Natural killer cell treated with Interleukin-12 subunit alpha and Interleukin-12 subunit beta and Interleukin-15 and Interleukin-18, amount 100 ng/mL, for 72 hours (primary cell): ENCODE data around the gene STK11IP. TPM values are rescaled to one million over a fixed set of nuclear protein-coding genes. Genes with fewer than 3 reads are reported as not detected.
"Not testable (repeated sequence)": the region's sequence is repeated elsewhere in the genome, so short reads cannot be mapped to it uniquely, and the experiment has no call there.

Source experiments
- ATAC-seq, 2 donors: fragments of 150-1000 bp; cut with Tn5 transposase in 1 of 2; sonication (Bioruptor Pico), chemical (Tn5 transposase) in 1 of 2; 2 replicates each; pipeline ENCODE4 v1.10.0; 2021
- DNase-seq: peaks from one replicate; pipeline ENCODE4 v3.0.0; 2022; ENCODE audit warnings: low spot score
- H3K27ac Mint-ChIP-seq, 2 donors: 1 replicate in 1 of 2; 2 replicates in 1 of 2; pipeline ENCODE4 v1.8.0; 2022; ENCODE audit warnings: mixed read lengths in 2 of 2, mild to moderate bottlenecking in 1 of 2, moderate library complexity in 1 of 2
- H3K27me3 Mint-ChIP-seq, 2 donors: 1 replicate in 1 of 2; 2 replicates in 1 of 2; pipeline ENCODE4 v1.8.0; 2022; ENCODE audit warnings: mixed read lengths in 2 of 2
- H3K36me3 Mint-ChIP-seq: one replicate; pipeline ENCODE4 v1.8.0; 2022; ENCODE audit warnings: mixed read lengths
- H3K4me1 Mint-ChIP-seq, 2 donors: 1 replicate in 1 of 2; 2 replicates in 1 of 2; pipeline ENCODE4 v1.8.0; 2022; ENCODE audit warnings: low read depth in 2 of 2, mixed read lengths in 2 of 2, mild to moderate bottlenecking in 1 of 2
- H3K4me3 Mint-ChIP-seq: one replicate; pipeline ENCODE4 v1.8.0; 2022; ENCODE audit warnings: mixed read lengths
- H3K9me3 Mint-ChIP-seq: 2 replicates; pipeline ENCODE4 v1.8.0; 2022; ENCODE audit warnings: mixed read lengths
- total RNA-seq, 2 donors: library from RNA; stranded (reverse); gene quantifications; one replicate each; pipeline ENCODE4 v1.2.3, GENCODE V29; 2022

STK11IP gene
- total RNA-seq, 2 donors from 2014 or later: 27.7 to 50.7 TPM

DNA sequence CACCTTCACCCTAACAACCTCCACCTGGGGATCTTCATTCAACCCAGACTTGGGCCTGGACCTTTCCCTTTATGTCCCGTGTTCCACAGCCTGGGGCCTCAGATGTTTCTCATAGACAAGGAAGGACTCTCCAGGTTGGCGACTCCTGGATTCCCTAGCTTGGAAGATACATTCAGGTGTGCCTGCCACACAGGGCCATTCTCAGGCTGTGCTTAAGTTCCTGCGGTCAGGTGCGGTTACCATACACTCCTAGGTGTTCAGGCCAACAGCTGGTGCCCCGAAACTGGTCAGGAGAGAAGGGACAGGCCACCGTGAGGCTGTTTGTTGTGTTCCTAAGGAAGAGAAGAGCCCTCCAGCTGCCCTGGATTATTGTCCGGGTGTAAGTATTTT is 45.4 kb downstream of the STK11IP start:
- H3K4me1 Mint-ChIP-seq: peaks cover 5 to 12% of the 10 kb centered on the region in 2 donors

DNA sequence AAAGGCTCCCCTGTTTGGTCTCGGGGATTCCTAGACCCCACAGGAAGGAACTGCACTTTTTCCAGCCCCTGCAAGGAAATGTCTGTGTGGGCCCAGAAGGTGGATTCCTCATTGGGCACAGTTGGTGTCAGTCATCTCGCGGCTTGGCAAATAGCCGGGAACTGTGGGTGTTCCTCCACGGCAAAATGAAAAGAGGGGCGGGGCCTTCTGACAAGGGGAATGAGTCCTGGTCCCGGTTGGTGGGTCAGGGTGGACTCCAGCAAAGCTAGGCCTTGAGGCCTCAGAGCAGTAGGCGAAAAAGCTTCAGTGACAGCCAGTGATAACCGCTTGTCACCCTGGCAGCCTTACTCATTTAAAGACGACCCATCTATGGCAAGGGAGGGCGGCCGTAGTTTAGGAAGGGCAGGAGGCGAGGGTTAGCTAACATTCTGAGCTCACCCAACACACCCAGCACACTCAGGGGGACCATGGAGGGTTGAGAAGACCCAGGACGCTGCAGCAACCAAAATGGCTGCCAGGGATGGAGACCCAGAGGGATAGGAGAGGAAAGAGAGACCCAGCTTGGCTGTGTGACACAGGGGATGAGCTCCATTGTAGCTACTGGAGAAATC is 46.2 kb downstream of the STK11IP start:
- Mint-ChIP-seq H3K27ac (no peak overlapping the region), H3K27me3 (peaks cover 14 to 18% of the 10 kb centered on the region in 2 donors), H3K9me3 (no peaks in the 10 kb centered on the region), H3K36me3 (no peaks in the 10 kb centered on the region), H3K4me1 (peaks cover 5 to 8% of the 10 kb centered on the region in 2 donors), H3K4me3 (no peak overlapping the region)
- ATAC-seq: no peak
- DNase-seq: no peak

More for the DNA sequence above, 45.4 kb downstream of the STK11IP start:
- H3K36me3 Mint-ChIP-seq: no peaks in the 10 kb centered on the region
- H3K4me3 Mint-ChIP-seq: no peak overlapping the region
- no peaks in the 10 kb centered on the region for H3K9me3 Mint-ChIP-seq
- H3K27ac Mint-ChIP-seq: no peak overlapping the region
- peaks cover 10 to 16% of the 10 kb centered on the region in 2 donors for H3K27me3 Mint-ChIP-seq
- no peak for ATAC-seq
- no peak for DNase-seq

GRCh38 chr2:219644801-219645480 is 47.3 kb downstream of the STK11IP start:
- Mint-ChIP-seq H3K27ac (no peak overlapping the region), H3K27me3 (peaks cover 14 to 29% of the 10 kb centered on the region in 2 donors), H3K36me3 (no peaks in the 10 kb centered on the region), H3K4me3 (no peak overlapping the region), H3K9me3 (no peaks in the 10 kb centered on the region), H3K4me1 (peaks cover 5 to 6% of the 10 kb centered on the region in 2 donors)
- ATAC-seq (no peak), DNase-seq (no peak)

- DNase-seq (no peak), ATAC-seq (no peak)
- no peaks in the 10 kb centered on the region for H3K36me3 Mint-ChIP-seq
- H3K27me3 Mint-ChIP-seq: peaks cover 19 to 34% of the 10 kb centered on the region in 2 donors
- no peak overlapping the region for H3K4me3 Mint-ChIP-seq
- H3K4me1 Mint-ChIP-seq: peaks cover 5 to 6% of the 10 kb centered on the region in 2 donors
- no peaks in the 10 kb centered on the region for H3K9me3 Mint-ChIP-seq
- no peak overlapping the region for H3K27ac Mint-ChIP-seq
Observed at GRCh38 chr2:219645631-219646527, 48.2 kb downstream of the STK11IP start.

DNA sequence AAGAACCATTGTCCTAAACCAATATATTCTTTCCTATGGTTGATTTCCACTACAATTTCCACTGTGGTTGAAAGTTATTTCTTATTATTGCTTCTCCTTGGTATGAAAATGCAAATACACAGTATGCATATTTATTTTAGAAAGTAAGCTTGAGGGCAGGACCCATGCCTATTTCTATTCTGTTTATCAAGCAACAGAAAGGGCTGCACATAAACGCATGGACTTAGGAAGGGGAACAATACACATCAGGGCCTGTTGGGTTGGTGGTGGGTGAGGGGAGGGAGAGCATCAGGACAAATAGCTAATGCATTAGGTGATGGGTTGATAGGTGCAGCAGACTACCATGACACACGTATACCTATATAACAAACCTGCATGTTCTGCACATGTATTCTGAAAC is 50.5 kb downstream of the STK11IP start:
- Mint-ChIP-seq H3K36me3 (no peaks in the 10 kb centered on the region), H3K9me3 (no peaks in the 10 kb centered on the region), H3K27me3 (peaks cover 26 to 54% of the 10 kb centered on the region in 2 donors), H3K4me3 (no peak overlapping the region), H3K27ac (no peak overlapping the region), H3K4me1 (no peaks in the 10 kb centered on the region)
- ATAC-seq (no peak), DNase-seq (no peak)

GRCh38 chr2:219648963-219649362 is 51.3 kb downstream of the STK11IP start:
- peaks cover 32 to 61% of the 10 kb centered on the region in 2 donors for H3K27me3 Mint-ChIP-seq
- H3K27ac Mint-ChIP-seq: no peak overlapping the region
- DNase-seq (no peak), ATAC-seq (no peak)
- H3K36me3 Mint-ChIP-seq: no peaks in the 10 kb centered on the region
- no peaks in the 10 kb centered on the region for H3K9me3 Mint-ChIP-seq
- no peak overlapping the region for H3K4me3 Mint-ChIP-seq
- H3K4me1 Mint-ChIP-seq: no peaks in the 10 kb centered on the region

GRCh38 chr2:219650426-219651248 is 53.0 kb downstream of the STK11IP start:
- Mint-ChIP-seq H3K9me3 (no peaks in the 10 kb centered on the region), H3K36me3 (no peaks in the 10 kb centered on the region), H3K27me3 (peaks cover 36 to 66% of the 10 kb centered on the region in 2 donors), H3K4me3 (no peak overlapping the region), H3K4me1 (no peaks in the 10 kb centered on the region), H3K27ac (no peak overlapping the region)
- ATAC-seq: no peak
- DNase-seq: no peak

DNA sequence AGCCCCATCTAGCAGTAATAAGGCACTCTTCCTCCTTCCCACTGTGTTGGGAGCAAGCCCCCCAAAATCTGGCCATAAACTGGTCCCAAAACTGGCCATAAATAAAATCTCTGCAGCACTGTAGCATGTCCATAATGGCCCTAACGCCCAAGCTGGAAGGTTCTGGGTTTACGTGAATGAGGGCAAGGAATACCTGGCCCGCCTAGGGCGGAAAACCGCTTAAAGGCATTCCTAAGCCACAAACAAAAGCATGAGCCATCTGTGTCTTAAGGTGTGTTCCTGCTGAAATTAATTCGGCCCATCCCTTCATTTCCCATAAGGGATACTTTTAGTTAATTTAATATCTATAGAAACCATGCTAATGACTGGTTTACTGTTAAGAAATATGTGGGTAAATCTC is 54.0 kb downstream of the STK11IP start:
- not testable (repeated sequence) for H3K9me3 Mint-ChIP-seq, H3K36me3 Mint-ChIP-seq, DNase-seq, H3K4me1 Mint-ChIP-seq, H3K4me3 Mint-ChIP-seq, ATAC-seq, H3K27ac Mint-ChIP-seq
- H3K27me3 Mint-ChIP-seq: peaks cover 37 to 70% of the 10 kb centered on the region in 2 donors

- Mint-ChIP-seq H3K27ac (no peak overlapping the region), H3K27me3 (peaks cover 30 to 58% of the 10 kb centered on the region in 2 donors)
Observed at GRCh38 chr2:219656526-219656925, 58.9 kb downstream of the STK11IP start.

DNA sequence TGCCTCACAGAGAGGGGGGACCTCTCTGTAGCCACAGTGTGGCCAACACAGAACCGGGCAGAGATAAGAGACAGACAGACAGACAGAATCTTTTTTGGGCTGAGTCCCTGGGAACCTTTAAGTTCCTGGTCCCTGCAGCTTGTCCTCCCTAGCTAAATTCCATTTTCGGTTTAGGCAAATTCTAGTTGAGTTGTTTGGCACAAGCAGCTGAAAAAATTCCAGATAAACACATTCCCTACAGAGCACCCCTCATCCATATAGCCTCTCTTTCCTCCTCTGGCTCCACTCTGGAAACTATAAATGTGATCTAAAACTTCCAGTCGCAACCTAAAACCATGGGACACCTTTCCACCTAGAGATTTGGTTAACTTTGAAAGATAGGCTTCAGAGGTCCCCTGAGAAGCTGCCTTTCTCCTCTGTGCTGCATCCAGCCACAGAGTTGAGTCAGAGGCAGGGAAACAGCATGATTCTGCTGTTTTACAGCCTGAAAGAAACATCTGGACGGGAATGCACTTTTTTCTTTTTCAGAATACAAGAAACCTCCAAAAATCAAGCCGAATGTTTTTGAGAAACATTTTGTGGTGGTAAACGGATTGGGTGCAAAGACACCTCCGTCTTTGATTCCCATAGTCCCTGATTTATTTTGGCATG is 60.7 kb downstream of the STK11IP start:
- no peak for DNase-seq
- Mint-ChIP-seq H3K27ac (no peak overlapping the region), H3K4me3 (no peak overlapping the region), H3K36me3 (peaks cover 8% of the 10 kb centered on the region), H3K9me3 (no peaks in the 10 kb centered on the region), H3K4me1 (no peaks in the 10 kb centered on the region), H3K27me3 (peaks cover 26 to 52% of the 10 kb centered on the region in 2 donors)
- ATAC-seq: no peak

More at GRCh38 chr2:219656526-219656925, 58.9 kb downstream of the STK11IP start:
- DNase-seq (no peak), ATAC-seq (no peak)
- no peak overlapping the region for H3K4me3 Mint-ChIP-seq
- H3K4me1 Mint-ChIP-seq: no peaks in the 10 kb centered on the region
- H3K9me3 Mint-ChIP-seq: no peaks in the 10 kb centered on the region
- H3K36me3 Mint-ChIP-seq: peaks cover 8% of the 10 kb centered on the region

DNA sequence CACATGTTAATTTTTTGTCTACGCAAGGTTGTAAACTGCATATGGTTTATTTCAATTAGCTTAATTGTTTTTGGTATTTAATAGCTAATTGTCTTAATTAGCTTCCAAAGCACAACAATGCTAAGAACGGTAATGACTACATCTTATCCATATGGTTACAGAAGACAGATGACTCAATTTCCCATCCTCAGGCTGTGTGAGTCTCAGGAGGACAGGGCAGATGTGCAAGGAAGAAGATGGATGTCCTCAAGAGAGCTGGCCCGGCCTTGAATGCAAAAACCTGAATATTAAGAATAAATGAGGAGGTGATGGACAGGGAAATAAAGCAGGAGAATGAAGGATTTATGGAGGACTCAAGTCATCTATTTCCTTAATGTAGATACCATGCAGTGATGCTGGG is 61.2 kb downstream of the STK11IP start:
- no peak for DNase-seq
- Mint-ChIP-seq H3K27ac (no peak overlapping the region), H3K9me3 (no peaks in the 10 kb centered on the region), H3K36me3 (peaks cover 8% of the 10 kb centered on the region), H3K4me1 (no peaks in the 10 kb centered on the region), H3K4me3 (no peak overlapping the region), H3K27me3 (peaks cover 25 to 52% of the 10 kb centered on the region in 2 donors)
- no peak for ATAC-seq

- H3K27me3 Mint-ChIP-seq: peaks cover 20 to 44% of the 10 kb centered on the region in 2 donors
- H3K4me3 Mint-ChIP-seq: no peak overlapping the region
- no peaks in the 10 kb centered on the region for H3K4me1 Mint-ChIP-seq
- peaks cover 8% of the 10 kb centered on the region for H3K36me3 Mint-ChIP-seq
- H3K9me3 Mint-ChIP-seq: no peaks in the 10 kb centered on the region
- DNase-seq (no peak), ATAC-seq (no peak)
- H3K27ac Mint-ChIP-seq: no peak overlapping the region
Observed at GRCh38 chr2:219661197-219661954, 63.7 kb downstream of the STK11IP start.
